NCI-H2196 treated with DMSO at 0.1 percent for 48 hours (cell line): ENCODE results near the gene TMEM187.
A peak's percentile ranks its signal among the peaks of the same experiment; 100 is the strongest.

Experiments used
- DNase-seq: peaks from one replicate; lab custom pipeline; 2025; ENCODE audit not compliant: unreplicated experiment; lab: John Stamatoyannopoulos, UW

TMEM187 gene

DNA sequence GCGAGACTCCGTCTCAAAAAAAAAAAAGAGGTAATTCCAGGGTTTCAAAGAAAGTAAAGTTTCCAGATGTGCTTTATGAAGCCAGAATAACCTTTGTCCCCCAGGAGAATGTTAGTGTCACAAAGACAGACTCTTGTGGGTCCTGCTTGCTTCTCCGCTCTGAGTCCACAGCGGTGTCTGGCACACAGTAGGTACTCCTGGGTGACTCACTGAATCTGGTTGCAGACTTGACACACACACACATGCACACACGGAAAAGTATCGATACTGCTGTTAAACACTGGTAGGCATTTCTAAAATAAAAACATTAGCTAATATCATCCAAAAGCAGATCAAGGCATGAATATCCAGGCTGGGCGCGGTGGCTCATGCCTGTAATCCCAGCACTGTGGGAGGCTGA, 22.9 kb downstream of the TMEM187 start:
- DNase-seq = no peak

DNA sequence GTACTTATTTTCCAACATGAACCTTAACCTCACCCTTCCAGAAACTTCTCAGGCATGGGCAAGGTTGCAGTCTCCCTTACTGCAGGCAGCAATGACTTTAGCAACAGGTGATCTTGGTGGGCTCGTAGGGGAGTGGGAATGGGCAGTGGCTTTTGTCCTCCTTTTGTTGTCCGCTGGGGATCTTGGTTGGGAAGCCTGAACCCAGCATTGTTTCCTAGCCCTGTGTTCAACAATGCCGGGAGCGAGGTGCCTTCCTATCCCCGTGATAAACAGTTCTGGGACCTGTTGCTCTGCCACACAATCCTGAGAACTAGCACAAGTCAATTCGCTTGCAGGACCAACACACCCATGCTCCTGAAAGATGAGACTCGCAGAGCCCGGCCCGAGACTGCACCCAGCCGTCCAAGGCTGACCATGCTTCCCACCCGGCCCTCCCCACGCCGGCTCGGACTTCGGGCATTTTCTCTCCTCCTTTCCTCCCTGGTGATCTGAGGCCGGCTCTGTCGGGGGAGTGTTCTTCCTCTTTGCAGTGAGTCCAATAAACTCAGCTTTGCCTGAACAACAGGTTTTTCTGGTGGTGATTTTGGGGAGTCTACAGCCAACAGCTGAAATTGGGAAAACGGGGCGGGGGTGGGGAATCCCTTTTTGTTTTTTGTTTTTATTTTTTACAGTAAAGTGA, 26.9 kb downstream of the TMEM187 start:
- DNase-seq = no peak

DNA sequence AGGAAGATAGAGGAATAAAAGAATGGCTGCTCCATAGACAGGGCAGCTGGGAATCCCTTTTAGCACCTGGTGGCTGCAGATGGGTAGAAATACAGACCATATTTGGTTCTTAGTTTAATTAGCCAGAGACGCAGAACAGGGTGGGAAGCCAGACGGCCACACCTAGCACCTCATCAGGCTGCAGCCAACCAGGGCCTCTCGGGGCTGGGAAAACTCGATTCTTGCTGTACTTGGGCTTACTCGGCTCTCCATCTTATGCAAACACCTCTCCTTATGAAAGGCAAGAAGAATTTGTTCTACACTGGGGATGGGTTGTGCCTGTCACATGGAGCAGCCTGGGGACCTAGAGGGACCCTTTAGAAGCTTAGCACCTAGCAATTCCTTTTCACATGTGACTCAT, 27.5 kb downstream of the TMEM187 start:
- no peak for DNase-seq

DNA sequence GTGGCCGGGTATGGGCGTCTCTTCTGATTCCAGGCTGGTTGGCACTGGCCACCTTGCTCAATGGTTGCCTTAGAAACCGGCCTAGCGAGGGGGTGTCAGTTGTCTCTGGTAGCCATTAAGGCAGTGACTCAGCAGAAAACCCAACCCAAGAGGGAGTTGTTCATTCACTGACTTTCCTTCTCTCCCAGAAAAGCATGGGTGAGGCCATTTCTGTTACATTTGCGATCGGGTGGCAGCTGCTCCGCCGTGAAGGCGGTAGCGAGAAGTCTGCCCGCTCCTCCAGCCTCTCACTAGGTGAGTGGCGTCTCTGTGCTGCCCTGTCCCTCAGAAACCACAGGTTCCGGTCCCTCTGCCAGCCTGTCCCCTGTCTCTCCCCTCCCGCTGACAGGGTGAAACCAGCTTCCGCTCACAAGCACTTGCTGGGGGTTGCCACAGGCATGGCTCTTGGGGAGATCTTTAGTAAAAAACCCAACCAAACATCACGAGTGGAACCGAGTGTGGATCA, 29.7 kb downstream of the TMEM187 start:
- peak; percentile 6 for DNase-seq

DNA sequence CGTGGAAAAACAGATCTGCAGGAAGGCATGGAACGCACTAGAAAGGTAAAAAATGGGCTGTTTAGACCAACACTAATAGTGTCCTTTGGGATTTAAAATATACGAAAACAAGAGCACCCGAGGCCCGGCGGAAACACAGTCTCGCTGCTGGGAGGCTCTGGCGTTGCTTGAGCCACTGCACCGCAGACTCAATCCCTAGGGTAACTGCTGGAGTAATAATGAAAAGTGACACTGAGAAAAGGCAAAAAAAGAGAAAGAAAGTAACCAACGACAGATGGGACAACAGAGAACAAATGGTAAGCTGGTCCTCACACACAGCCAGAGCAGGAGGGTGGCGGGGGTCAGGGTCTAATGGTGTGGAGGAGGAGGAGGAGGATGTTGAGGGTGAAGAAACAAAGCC, 31.8 kb downstream of the TMEM187 start:
- no peak for DNase-seq

DNA sequence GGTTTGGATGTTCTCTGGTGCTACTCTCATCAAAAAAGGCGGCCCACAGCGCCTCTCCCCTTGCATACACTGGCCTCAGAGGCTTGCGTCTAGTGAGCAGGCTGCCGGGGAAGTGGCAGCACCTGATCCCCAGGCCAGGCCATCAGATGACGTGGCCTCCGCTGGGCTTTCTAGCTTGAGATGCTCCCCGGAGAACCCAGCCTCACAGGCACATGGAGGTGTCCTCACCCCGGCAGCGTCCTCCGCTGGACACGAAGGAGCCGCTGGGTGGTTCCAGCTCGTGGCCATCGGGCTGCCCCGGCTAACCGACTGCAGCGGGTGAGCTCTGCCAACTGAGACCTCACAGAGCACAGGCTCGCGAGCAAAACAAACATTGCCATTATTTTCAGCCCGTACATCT, 34.4 kb downstream of the TMEM187 start:
- DNase-seq = no peak

DNA sequence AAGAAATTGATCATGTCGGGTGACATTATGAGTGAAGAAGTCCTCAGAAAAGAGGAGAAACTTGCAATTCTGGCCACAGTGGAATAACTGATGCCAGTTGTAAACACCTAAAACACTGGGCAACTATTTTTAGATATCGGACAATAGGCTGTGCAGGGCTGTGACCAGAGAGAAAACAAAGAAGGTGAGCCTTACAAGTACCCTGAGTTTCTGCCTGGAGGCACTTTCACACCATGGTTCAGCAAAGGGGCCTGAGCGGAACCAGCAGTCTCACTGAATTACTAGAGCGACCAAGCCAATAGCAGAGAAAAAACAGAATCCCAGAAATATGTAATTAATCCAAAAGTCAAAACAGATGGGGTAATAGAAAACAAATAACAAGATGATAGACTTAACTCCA, 36.0 kb downstream of the TMEM187 start:
- DNase-seq = no peak

DNA sequence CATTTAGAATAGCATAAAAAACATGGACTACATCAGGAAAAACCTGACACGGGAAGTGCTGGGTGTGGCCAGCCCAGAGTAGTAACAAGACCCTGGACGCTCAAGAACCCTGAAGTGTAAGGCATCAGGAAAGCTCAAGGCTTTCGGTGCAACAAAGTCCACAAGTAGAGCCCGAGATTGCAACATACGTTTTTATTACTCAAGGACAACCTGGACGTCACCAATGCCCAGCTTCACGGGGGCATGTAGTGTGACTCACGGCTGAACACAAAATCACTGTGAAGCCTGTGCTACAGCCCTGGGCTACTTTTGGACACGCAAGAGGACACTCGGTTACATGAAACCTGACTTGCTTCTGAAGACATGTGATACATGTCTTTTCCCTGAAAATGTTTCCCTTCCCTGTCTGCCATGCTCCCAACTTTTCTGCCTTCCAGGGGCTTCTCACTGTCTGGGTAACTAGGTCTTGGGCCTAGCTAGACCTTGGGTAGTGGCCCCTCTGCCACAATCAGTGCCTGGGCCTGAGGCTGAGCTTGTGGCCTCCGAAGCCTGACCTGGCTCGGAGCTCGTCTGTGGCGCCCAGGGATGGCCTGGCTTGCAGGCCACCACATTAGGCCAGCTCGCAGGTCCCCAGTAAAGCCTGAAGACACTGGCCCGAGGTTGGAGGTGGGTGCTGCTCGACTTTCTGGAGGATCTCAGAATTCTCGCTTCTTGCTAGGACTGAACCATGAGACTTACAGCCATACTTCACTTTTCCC, 38.0 kb downstream of the TMEM187 start:
- no peak for DNase-seq

DNA sequence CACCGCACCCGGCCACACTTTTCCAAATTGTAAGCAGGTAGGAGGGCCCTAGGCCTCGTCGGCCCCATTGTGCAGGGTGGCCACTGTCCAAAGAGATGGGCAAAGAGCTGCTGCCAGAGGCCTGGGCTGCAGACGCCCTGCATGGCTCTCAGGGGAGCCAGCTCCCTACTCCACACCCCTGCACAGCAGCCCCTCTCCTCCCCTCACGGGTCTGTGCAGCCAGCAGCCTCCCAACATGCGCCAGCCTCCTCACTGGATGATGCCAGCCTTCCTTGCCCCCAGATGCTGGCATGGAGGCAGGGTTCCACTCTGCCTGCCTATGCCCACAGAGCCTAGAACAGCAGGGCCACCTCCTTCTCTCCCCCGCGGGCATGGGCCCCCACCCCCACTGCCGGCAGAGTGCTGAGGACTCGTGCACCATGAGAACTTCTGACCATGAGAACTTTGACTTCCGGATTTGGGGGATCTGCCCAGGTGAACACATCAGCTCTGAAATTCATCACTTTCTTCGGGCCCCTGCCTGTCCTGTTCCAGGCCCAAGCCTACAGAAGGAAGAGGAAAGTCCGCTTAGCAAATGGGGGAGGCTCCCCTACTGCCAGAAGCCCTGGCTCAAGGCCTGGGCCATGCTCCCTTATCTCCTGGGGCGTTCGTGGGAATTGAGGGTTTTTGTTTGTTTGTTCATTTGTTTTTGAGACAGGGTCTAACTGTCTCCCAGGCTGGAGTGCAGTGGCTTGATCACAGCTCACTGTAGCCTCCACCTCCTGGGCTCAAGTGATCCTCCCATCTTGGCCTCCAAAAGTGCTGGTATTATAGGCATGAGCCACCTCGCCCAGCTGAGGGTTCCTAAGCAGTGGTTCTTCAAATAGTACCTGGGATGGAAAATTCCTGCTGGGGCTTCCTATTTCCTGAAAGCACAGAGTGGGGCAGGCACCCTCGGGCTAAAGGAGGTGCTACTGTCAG, 39.1 kb downstream of the TMEM187 start:
- DNase-seq = no peak

DNA sequence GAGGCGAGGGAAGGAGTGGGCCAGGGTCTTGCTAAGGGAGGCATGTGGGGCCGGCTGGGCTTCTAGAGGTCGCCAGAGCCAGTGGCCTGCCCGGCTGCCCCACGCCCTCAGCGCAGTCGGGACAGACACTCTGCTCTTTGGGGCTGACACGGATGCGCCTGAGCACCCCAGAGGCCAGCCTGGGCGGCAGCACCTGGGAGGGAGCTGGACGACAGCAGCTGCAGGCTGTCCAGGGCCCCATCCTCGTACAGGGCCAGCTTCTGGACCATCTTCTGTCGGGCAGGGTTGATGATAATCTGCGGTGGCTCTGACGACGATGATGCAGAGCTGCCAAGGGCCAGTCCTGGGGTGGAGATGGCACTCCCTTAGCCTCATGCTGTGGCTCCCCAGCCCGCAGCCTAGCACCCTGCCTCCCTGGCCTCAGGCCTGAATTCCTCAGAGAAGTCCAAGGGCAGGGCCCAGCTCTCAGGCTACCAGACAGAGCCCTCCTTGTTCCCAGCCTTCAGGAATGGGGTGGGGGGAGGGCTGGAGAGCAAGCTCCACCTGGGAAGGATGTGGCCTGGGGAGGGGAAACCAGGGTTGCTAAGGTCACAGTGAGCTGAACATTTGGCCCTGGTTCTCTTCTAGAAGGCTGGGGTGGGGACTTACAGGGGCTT, 39.9 kb downstream of the TMEM187 start:
- no peak for DNase-seq

DNA sequence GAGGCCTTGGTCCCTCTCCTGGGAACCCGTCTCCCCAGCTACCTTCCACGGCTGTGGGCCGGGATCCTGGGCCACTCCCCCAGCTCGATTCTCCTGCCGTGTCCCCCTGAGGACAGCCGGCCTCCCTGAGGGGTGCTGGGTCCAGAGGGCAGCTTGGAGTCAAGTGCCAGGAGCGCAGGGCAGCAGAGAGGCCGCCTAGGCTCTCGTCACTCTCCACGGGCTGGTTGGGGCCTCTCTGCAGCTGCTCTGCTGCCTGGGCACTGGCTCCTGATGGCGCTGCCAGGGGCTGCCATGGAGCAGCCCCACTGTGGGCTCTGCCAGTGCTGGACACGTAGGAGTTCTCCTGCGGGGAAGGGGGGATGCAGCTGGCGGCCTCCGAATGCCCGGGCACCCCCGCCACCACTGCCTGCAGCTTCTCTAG, 40.5 kb downstream of the TMEM187 start:
- DNase-seq = no peak

DNA sequence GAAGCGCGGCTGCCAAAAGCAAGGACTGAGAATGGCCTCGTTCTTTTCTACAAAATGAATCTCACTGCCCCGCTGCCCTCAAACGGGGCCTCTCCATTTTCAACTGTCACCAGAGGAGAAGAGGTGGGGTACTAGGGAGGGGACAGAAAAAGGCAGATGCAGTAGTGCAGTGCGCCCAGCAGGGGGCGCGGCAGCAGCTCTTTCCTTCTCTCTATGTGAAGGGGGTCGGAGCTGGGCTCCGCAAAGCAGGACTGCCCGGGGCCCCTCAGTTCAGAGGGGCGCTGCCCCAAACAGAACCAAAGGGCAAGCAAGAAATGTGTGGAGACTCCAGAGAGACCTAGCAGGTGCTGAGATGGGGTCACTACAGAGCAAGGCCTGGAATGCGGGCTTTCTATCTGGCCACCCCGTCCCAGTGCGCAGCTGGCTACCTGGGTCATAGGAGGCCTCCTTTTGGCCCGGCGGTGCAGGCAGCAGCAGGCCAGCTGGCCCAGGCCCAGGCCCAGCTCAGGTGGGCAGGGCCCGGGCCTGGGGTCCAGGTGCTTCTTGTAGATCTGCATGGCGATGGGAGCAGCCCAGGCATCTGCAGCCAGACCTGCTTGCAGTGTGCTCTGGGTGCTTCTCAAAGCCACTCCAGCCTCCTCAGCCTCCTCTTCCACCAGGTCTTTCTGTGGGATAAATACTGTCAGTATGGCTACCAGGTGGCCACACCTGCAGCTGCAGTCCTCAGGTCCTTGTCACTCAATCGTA, 41.2 kb downstream of the TMEM187 start:
- DNase-seq = peak; percentile 1

DNA sequence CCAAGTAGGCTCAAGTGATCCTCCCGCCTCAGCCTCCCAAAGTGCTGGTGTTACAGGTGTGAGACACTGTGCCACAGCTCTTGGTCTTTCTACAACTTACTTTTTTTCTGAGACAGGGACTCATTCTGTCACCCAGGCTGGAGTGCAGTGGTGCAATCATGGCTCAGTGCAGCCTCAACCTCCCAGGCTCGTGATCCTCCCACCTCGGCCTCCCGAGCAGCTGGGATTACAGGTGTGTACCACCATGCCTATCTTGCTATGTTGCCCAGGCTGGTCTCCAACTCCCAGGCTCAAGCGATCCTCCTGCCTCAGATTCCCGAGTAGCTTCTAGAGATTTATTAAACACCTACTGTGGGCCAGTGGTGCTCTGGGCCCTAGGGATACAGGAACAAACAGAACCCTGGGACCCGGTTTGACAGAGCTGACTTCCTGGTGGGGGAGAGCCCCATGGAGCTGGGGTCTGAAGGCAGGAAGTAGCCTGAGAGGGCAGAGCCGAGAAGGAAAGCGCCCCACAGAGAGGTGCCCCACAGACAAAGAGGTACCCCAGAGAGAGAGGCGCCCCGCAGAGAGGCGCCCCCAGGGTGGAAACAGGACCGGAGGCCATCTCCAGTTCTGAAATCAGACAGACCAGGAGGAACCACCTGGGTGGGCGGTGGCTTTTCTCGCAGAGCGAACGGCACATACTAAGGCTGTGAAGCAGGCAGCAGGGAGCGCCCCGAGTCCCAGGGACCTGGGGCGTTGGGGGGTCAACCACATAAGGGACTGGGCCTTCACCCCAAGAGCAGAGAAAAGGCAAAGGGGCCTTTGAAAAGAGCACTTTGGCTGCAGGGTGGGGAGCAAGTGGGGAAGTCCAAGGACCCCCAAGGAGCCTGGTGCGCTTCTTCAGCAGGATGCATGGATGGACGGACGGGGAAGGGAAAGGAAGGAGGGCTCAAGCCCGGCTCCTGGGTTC, 42.2 kb downstream of the TMEM187 start:
- no peak for DNase-seq

DNA sequence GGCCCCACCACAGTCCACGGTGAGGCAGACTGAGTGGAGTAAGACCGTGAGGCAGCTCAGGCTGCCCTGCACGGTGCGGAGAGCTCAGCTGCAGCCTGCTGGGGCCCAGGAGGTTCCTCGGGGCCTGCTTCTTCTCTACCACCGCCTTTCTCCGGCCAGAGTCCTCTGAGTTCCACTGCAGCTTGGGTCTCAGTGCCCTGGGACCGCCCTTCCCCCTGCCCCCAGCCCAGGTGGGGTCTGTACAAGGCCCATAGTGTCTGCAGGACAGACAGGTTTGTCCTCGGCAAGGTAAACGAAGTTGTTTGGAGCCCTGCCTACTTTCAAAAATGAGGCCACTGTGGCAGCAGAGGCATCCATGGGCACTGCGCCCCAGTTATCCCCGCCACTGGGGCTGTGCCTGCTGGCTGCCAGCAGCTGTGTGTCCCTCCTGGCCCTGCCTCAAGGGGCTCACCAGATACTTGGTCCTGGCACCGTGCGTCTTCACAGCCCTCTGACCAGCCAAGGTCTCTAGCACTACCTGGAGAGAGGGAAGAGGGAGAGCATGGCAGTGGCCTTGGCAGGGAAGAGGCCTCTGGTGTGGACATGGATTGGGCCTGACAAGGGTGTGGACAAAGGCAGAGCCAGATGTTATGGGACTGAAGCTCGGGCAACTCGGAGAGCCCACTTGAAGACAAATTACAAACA, 43.2 kb downstream of the TMEM187 start:
- no peak for DNase-seq

DNA sequence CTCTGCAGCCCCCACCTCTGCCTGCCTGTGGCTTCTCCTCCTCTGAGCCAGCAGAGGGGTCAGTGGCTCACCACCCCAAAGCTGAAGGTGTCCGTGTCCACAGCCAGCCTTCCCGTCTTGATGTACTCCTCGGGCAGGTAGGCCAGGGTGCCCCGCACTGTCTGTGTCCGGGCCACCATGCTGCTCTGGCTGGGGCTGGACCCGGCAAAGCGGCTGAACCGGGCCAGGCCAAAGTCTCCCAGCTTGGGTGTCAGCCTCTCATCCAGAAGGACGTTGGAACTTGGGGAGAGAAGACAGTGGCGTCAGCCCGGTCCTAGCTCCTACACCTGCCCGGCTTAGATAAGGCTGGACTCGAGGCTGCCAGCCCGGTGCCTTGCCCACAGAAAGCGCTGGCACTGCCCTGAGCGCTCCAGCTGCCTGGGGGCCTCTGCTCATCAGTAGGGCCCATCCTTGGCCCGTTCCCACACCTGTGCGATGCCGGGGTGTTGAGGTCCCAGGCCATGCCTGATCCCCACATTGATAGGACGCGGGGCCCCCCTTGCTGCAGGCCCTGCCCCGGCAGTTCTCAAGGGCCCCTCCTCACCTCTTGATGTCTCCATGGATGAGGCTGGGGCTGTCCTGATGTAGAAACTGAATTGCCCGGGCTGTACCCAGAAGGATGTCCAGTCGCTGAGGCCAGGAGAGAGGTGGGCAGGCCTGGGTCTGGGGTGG, 44.0 kb downstream of the TMEM187 start:
- DNase-seq = no peak

DNA sequence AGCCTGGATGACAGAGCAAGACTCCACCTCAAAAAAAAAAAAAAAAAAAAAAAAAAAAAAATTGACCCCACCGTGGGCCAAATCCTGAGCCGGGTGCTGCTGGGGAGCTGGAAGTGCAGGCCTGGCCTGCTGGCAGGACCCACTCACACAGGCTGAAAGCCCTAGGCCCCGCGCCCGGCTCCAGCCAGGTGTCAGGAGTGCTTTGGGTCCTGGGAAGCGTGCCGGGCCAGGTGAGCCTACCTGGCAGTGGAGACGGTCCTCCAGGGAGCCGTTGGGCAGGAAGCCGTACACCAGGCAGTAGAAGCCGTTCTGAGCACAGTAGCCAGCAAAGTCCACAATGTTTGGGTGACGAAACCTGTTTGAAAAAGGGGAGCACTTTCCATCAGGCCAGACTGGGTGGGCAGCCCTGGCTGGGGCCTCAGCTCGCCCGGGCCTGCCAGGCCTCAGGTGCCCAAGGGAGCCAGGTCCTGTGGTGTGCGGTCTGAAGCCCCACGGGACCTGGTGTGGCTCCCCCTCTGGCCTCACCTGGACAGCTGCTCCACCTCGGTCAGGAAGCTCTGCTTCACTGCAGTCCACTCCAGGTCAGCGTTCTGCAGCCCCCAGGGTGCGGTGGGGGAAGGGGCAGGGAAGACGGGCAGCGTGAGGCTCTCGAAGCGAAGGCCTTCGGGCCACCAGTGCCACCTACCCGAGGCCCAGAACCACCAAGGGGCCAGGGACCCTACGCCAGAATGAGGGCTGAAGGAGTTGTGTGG, 45.4 kb downstream of the TMEM187 start:
- no peak for DNase-seq

DNA sequence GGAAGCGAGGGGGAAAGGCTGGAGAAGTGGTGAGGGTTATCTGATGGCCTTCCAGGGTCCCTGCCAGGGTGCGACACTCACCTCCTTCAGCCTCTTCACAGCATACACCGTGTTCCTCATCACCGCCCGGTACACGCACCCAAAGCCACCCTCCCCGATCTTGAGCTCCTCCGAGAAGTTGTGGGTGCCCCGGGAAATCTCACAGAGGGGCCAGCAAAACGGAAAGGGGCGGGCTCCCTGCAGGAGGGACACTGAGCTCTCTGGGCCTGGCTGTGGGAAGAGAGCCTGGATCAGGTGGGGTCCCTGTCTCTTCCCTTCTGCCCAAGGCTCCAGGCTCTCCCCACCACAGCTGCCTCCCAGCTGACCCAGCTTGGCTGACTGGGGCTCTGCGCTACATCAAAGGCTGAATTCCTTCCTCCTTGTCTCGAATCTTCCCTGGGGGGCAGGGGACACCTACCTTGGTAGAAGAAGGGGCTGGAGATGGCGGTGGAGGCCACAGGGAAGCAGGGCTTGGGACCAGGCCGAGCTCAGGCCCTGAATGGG, 46.0 kb downstream of the TMEM187 start:
- no peak for DNase-seq
